HL-60/S4 treated with retinoic acid at 250 ng/mL for 4 days and 3 days (cell line): ENCODE results near the gene DGKG.

Experiments
- in situ Hi-C: fragments of 300-500 bp; cut with MboI; formaldehyde crosslinking; loops from 2 replicates; pipeline ENCODE4 v1.7.0; 2022; ENCODE audit warnings: low sequenced_read_pairs

The DGKG gene

DNA sequence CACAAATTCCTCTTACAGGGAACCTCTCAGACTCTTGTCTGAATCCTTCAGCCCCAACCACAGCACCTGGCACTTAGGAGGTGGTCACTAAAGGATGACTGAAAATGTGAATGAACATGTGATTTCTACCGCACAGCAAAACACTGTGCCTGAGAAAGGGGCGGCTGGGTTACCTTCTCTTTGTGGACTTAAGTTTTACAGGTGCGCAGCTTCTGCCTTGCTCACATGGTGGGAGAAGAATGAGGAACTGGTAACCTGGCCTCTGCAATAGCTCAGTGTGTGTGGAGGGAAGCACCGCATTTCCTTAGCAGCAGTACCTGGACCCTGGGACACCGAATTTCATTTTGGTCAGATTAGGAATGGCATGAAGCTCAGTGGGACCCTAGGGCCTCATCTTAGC, 243.3 kb downstream of the DGKG start:
- in situ Hi-C loops = no loop called here

DNA sequence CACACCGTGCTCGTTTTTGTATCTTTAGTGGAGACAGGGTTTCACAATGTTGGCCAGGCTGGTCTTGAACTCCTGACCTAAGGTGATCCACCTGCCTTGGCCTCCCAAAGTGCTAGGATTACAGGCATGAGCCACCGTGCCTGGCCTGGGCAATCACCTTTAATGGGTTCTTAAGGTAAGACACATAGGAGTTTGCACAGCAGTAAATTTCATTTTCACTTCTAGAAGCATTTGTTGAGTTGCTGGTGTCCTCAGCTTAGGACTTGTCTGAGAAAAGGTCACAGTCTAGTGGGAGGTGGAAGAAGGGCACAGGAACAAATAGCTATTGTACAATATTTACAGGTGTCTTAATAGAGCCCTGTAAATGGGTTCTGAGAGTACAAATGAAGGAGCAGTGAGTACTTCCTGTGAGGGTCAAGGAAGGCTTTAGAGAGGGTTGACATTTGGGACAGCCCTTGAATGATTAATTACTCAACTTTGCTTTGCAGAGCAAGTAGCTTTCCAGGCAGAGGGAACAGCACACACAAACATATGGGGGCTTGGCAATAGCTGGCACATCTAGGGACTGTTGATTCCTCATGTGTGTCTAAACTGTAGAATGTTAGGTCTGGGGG, 244.4 kb downstream of the DGKG start:
- in situ Hi-C loops = no loop called here

DNA sequence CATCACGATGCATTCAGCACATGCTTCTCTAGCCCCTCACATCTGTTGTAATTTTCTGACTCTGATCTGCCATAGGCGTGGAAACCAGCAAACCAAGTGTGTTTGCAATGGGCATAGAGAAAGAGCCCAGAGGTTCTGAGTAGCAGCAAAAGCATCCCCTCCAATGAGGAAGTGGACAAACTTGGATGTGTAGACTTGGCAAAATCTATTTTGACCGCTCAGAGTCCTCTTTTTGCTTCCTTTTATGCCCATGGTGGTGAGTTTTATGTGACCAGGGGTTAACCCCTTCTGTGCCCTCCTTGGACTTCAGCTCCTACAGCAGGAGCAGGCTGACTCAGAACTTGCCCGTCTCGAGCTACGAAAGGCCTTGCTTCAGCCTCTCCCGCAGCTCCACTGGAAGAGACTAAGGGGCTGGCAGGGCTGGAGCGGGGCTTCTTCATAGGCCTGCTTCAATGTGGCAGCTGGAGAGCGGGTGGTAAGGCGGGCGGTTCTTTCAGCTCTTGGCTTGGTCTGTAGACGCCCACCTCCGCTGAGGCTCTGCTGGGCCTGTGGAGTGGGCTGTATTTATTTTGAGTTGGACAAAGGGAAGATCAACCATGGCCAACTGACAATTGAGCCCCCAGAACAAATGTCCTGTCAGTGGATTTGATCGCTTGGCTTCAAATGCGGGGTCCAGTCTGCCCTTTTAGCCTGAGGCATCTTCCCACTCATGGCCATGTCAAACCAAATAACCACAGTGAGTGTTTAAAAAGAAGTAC, 246.6 kb downstream of the DGKG start:
- in situ Hi-C loops = no loop called here

DNA sequence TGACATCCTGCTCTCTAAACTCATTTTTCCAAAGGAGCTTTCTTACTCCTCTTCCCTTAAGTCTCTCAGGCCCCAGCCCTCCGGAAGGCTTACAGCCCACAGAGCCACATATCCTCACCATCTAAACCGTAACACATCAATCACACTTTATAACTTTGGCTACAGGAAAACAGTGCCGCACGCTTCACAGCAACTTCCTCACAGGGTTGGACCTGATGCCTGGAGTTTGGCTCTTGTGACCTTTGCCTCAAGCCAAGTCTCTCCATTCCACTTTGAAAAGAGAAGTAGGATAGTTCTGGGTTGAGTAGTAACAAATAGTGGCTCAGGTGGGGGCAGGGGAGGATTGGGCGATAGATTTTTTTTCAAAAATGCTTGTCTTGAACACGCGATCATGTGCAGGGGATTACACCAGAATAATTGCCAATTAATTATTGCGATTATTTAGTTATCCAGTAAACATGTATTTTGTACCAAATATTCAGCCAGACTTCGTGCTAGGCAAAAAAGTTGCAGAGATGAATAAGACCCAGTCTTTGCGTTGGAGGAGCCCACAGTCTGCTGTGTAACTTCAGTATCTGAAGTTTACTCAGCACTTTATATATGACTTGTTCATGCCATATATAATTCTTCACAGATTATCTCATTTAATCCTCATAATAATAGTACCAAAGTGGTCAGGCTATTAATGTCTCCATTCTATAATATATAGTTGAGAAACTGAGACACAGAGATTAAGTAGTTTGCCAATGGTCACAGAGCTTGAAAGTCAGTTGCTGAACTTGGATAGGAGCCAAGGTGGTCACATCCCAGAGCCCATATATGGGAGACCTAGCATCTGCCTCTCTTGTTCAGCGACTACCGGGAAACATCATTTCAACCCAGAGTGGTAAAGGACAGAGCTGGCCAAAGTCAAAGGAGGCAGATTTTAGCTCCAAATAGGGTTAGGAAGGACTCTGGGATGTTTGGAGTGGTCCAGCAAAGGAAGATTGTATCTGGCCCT, 250.8 kb downstream of the DGKG start:
- in situ Hi-C loops = no loop called here

DNA sequence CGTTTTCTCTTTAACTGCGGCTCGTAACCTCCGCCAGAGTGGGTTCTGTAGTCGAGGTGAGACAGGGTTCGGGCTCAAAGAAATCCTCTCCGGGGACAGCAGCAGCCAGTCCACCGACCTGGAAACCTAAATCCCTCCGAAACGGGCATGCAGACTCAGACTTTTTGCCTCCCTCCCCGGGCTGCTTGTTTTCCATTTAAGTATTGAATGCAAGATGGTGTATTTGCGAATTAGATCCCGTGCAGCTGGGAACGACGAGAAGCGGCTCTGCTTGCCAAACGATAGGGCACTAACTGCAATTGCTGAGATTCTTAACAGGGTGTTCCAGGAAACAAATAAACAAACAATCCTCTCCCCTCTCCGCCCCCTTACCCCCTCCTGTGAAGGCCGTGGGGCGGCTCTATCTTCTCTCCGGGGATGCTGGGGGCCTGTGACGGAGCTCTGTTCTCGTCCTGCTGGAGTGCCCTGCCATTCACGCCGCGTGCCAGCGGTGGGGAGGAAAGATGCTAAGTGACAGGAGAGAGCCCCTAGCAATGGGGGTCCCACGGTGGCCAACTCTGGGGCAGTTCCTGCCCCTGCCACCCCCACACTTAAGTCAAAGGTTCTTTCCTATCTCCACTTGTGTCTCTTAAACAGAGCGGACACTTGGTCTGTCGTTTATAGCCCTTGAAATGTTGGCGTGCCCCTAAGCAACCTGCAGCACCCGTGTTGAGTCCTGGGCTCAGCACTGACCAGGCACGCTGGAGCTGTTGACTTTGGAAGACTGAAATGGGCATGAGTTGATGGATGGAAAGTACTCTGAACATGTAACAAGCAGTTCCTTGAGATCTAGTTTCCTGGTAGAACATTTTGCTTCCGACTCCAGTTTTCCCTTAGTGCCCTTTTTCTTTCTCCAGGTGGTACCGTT, 251.9 kb downstream of the DGKG start:
- in situ Hi-C loops = no loop called here

DNA sequence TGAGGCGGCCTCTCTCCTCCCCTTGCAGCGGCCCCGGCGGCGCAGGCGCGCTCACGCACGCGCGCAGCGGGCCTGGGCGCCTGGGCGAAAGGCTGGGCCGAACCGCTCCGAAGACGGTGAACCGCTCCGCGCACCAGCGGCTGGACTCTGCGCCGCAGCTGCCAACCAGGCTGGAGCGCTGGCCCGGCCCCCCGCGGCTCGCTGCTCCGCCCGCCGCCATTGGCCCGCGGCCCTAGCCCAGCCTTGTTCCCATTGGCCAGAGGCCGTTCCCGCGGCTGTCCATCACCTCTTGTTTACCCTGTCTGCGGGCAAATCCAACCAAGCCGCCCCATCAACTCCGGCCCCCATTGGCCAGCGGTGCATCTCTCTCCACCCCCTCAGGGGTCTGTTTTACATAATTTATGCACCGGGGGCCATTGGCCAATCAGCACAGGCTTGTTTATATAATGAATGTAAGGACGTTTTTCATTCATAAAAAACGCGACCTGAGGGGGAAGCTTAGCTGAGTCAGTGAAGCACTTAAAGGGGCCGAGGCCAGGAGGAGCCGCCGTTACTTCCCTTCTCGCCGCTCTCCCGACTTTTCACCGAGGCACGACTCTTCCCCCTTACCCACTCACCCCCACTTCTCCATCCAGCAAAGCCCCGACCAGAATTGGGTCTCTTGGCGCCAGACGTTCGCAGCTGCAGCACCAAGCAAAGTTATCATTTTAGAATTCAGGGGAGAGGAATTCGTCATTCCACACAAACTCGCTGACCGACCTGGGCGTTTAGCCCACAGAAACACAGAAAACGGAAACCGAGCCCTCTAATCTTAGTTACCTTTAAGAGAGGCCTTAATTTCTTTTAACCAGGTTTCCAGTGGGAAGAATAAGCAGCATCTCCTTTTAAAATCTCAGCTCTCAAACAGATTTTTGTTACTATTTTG, 252.8 kb downstream of the DGKG start, which contains the start of gene ETV5:
Gene ETV5, minus strand, starts transcription at position 149 of the 925 bp plus-strand sequence. CDS start 3,221 bp downstream, outside the sequence.
- in situ Hi-C loops = no loop called here

DNA sequence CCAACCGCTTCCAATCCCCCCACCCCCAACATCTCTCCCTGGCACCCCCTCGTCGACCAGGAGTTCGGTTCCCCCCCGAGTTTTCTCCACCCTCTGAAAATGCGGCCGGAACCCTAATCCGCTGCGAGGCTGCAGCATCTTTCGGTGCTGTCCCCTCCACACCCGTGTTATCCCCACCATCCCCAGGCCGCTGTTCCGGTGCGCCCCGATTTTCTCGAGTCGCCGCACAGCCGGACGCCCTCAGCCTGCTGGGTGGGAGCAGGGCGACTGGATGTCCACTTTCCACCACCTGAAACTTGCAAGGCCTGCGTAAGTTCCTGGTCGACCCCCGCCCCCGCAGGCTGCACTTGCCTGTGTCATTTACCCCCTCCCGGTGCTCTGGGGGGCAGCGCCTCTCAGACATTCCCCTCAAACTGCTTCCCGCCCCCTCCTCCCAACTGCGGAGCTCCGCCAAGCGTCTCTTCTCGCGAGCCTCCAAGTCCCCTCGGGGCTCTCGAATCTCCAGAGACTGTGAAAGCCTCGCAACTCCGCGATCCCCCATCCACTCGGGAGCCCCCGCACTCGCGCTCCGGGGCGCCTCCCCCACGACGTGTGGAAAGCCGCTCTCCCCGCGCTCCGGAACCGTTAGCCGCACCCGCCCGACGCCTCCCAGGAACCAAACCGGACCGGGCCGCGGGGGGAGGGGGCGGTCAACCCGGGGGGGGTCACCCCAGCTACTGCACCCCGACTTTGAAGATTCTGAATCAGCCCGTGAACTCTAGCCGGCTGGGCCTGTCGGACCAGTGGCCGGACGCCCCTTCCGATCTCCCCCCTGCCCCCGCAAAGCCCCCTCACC, 253.7 kb downstream of the DGKG start:
- in situ Hi-C loops = no loop called here

DNA sequence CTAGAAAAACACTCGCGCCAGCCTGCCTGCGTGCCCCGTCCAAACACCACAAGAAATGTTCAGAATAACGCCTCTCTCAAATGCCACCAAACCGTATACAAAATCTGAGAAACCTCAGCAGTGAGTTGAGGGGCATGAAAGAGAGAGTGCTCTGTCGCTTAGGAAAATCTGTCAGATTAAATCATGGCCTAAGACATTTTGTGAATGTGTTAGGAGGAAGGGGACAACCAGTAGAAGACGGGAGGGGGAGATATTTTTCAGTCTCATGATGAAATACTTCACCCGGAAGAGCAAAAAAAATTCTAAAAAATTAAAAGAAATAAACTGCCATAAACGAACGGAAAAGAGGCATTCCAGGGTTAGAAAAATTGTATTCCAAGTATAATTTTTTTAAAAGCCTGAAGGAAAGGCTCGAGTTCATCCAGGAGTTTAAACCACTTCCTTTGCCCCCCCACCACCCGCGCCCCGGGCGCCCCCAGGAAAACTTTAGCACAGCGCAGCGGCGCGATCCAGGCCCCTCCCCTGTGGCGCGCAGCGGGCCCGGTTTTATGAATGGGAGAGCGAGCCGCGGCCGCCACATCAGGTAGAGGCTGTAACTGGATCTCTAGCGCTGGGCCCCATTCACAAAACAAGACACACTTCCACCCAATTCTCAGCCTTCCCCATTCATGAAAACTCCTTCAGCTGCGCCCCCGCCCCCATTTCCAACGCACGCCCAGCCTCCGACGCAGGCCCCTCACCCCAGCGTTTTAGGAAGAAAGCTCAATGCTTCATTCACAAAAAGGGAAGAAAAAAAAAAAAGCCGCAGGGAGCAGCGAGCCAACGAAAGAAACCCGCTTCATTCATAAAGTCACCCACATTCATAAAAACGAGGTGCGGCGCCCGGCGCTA, 254.6 kb downstream of the DGKG start:
- in situ Hi-C loops = no loop called here

DNA sequence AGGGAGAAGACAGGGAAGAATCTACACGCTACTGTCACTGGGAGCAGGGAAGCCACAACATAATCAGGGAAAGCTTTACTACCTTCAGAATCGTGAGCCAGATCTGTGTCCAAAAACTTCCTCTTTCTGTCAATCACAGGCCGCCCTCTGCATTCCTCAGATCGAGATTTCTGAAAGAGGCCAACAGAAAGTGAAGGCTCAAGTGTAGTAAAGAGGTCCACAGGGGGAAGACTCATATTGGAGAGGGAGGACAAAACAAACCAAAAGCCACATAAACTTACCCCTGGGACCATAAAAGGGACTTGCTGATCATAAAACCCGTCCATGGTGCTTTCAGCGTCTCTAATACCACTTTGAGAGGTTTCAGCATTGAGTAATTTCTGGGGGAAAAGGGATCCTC, 256.5 kb downstream of the DGKG start:
- in situ Hi-C loops = no loop called here

DNA sequence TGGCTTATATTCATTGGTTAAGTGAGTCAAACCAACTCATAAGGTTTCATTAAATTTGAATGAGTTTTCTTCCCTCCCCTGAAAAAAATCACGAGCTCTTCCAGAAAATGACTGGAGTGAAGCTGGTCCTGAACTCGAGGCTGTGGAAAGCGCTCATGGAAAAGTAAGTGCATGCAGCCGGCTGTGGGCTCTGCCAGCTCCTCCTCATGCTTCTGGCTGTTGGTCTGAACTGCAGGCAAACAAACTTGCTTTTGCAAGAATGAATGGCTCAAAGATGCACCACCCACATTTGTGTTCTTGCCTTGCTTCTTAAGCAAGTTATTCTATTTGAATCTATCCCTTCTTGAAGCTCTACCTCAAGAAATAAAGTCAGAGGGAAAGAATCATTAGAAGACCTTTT, 259.3 kb downstream of the DGKG start:
- in situ Hi-C loops = no loop called here

DNA sequence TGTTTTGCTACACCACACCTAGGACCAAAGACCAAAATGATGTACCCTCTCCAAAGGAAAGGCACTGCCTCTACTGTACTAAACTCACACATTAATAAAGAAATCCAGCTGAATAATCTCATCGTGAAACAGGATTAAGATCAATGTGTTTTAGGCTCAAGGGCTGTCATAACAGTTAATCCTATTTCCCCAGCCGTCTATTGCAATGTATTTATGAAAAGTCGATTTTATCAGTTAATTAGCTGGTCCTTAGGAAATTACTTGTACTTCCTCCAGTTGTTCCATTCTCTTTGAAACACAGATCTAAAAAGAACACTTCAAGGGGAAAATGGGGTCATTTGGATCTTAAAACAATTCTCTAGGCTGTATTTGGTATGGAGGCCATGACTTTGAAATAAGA, 261.6 kb downstream of the DGKG start:
- in situ Hi-C loops = no loop called here

DNA sequence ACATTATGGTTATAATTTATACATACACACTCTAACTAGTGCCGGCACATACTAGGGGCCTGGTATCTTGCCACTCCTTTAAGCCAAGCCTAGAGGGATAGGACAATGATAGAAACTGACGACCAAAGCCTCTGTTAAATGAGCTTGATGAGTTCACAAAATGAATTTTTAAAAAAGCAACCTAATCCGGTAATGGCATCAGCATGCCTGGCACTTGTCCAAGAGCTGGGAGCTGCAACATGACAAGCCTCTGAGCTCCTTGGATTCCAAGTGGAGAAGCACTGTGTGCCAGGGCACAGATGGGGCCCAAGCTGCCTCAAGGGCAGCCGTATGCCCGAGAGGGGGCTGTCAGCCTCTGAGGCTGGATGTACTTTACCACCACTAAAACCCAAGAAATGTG, 262.9 kb downstream of the DGKG start:
- in situ Hi-C loops = no loop called here

DNA sequence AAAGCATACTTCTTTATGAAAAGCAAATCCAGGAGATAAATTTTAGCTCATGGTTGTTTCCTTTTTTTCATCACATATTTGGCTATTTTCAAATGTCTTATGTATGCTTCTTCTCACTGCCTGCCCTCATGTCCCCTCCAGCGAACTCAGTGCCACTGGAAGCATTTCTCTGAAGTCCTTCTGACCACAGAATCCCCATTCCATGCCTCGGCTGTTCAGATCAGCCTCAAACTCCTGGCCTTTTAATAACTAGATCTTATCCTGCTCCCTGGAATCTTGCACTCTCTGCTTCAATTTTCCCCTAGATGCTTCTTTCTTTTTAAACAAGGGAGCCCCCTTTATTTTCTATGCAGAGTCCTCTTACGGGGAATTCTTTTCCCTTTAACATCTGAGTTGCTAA, 263.3 kb downstream of the DGKG start:
- in situ Hi-C loops = no loop called here

DNA sequence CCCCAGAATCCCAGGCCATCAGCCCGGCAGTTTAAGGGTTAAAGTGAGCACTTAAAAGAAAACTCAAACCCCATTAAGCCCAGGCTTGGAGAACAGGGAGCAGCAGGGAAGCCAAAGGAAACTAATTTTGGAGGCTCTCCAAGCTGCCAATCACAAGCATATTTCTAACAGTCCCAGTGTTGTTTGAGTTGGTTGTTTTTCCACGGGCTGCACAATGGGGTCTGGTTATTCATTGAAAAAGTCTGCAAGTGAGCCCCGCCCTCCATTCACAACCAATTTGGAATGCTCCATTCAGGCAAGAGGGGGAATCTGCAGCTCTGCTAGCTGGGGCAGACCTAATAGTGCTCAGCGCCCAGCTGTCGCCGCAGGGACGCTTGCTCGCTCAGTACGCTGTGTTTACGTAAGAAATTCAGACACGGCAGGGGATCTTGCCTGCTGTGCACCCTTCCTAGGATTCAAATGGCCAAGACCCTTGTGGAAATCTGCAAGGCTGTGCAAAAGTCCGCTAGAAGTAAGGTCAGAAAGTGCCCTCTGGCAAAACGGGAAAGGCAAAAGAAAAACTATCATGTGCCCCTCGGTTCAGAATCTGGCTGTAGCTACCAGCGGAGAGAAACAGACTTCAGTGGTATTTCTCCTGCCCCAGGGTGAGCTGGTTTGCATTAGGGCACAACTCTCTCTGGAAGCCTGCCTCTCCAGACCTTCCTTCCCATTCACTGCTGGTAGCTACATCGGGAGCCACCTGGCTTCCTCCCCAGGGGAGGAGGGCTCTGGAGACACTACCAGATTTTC, 264.2 kb downstream of the DGKG start:
- in situ Hi-C loops = no loop called here

DNA sequence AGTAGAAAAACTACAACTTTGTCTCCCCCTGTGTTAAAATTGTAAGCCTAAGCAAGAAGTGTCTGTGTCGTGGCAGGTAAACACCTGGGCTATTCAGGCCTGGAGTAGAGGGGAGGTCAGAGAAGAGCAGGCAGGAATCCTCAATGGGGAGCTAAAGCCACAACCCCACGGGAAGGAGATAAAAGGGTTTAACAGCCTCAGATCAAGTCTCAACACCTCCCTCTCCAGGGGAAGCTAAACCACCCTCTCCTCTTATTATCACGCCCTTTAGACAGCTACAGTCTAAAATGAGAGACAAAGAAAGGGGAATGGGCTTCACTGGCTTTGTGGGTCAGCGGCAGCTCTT, 264.7 kb downstream of the DGKG start:
- in situ Hi-C loops = no loop called here
